ENCODE results near the gene GRAMD1A.

DNA sequence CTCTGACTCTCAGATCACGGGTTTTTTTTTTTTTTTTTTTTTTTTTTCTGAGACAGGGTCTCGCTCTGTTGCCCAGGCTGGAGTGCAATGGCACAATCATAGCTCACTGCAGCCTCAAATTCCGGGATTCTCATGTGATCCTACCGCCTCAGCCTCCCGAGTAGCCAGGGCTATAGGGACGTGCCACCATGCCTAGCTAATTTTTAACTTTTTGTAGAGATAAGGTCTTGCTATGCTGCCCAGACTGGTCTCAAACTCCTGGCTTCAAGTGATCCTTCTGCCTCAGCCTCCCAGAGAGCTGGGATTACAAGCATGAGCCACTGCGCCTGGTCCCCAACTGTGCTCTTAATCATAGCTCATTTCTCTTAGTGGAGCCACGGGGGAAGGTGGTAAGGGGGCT, 4.6 kb upstream of the GRAMD1A start:
- TF ChIP-seq, protein P1, sequence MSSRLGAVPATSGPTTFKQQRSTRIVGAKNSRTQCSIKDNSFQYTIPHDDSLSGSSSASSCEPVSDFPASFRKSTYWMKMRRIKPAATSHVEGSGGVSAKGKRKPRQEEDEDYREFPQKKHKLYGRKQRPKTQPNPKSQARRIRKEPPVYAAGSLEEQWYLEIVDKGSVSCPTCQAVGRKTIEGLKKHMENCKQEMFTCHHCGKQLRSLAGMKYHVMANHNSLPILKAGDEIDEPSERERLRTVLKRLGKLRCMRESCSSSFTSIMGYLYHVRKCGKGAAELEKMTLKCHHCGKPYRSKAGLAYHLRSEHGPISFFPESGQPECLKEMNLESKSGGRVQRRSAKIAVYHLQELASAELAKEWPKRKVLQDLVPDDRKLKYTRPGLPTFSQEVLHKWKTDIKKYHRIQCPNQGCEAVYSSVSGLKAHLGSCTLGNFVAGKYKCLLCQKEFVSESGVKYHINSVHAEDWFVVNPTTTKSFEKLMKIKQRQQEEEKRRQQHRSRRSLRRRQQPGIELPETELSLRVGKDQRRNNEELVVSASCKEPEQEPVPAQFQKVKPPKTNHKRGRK (tag; IDR thresholded peaks at IDR 0.05): no peak
- TF ChIP-seq ETV6 (IDR thresholded peaks at IDR 0.05; ENCODE audit: borderline replicate concordance in 1 of 2, low read depth in 2 of 2, low read length in 1 of 2): no peak
- no peak for TF ChIP-seq ETV6 (CRISPR knock-in tag; IDR thresholded peaks at IDR 0.05; ENCODE audit: borderline replicate concordance)
- TF ChIP-seq, protein P2, sequence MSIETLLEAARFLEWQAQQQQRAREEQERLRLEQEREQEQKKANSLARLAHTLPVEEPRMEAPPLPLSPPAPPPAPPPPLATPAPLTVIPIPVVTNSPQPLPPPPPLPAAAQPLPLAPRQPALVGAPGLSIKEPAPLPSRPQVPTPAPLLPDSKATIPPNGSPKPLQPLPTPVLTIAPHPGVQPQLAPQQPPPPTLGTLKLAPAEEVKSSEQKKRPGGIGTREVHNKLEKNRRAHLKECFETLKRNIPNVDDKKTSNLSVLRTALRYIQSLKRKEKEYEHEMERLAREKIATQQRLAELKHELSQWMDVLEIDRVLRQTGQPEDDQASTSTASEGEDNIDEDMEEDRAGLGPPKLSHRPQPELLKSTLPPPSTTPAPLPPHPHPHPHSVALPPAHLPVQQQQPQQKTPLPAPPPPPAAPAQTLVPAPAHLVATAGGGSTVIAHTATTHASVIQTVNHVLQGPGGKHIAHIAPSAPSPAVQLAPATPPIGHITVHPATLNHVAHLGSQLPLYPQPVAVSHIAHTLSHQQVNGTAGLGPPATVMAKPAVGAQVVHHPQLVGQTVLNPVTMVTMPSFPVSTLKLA (conservative IDR thresholded peaks at IDR 0.05): no peak
- TF ChIP-seq ZBTB1 (CRISPR knock-in tag; IDR thresholded peaks at IDR 0.05; ENCODE audit: borderline replicate concordance, low read depth): no peak
- TF ChIP-seq POLR2AphosphoS5 (IDR thresholded peaks at IDR 0.05; ENCODE audit: control insufficient read depth, insufficient read depth, low read depth, low read length): no peak
- no peak for TF ChIP-seq RNF2 (IDR thresholded peaks at IDR 0.05)
- TF ChIP-seq, protein P3, sequence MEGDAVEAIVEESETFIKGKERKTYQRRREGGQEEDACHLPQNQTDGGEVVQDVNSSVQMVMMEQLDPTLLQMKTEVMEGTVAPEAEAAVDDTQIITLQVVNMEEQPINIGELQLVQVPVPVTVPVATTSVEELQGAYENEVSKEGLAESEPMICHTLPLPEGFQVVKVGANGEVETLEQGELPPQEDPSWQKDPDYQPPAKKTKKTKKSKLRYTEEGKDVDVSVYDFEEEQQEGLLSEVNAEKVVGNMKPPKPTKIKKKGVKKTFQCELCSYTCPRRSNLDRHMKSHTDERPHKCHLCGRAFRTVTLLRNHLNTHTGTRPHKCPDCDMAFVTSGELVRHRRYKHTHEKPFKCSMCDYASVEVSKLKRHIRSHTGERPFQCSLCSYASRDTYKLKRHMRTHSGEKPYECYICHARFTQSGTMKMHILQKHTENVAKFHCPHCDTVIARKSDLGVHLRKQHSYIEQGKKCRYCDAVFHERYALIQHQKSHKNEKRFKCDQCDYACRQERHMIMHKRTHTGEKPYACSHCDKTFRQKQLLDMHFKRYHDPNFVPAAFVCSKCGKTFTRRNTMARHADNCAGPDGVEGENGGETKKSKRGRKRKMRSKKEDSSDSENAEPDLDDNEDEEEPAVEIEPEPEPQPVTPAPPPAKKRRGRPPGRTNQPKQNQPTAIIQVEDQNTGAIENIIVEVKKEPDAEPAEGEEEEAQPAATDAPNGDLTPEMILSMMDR (IDR thresholded peaks at IDR 0.05 in 2 of 3, conservative IDR thresholded peaks at IDR 0.05 in 1 of 3; ENCODE audit: insufficient read depth in 2 of 3, low read depth in 1 of 3, low read length in 3 of 3): no peak
- TF ChIP-seq, protein P4, sequence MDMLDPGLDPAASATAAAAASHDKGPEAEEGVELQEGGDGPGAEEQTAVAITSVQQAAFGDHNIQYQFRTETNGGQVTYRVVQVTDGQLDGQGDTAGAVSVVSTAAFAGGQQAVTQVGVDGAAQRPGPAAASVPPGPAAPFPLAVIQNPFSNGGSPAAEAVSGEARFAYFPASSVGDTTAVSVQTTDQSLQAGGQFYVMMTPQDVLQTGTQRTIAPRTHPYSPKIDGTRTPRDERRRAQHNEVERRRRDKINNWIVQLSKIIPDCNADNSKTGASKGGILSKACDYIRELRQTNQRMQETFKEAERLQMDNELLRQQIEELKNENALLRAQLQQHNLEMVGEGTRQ (CRISPR knock-in tag; IDR thresholded peaks at IDR 0.05): no peak
- TF ChIP-seq, protein P5, sequence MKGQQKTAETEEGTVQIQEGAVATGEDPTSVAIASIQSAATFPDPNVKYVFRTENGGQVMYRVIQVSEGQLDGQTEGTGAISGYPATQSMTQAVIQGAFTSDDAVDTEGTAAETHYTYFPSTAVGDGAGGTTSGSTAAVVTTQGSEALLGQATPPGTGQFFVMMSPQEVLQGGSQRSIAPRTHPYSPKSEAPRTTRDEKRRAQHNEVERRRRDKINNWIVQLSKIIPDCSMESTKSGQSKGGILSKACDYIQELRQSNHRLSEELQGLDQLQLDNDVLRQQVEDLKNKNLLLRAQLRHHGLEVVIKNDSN (CRISPR knock-in tag; IDR thresholded peaks at IDR 0.05): no peak
- no peak for TF ChIP-seq MYC (IDR thresholded peaks at IDR 0.05; ENCODE audit: low read depth, low read length)
- no peak for TF ChIP-seq MYC (CRISPR knock-in tag; IDR thresholded peaks at IDR 0.05; ENCODE audit: borderline replicate concordance, low read depth)
- no peak for TF ChIP-seq CBFB (CRISPR knock-in tag; IDR thresholded peaks at IDR 0.05)
- TF ChIP-seq RAD51 (IDR thresholded peaks at IDR 0.05; ENCODE audit: borderline replicate concordance, low read depth): no peak
- TF ChIP-seq ZBTB8A (IDR thresholded peaks at IDR 0.05; ENCODE audit: partially characterized antibody): no peak
